Endothelial cell of umbilical vein (primary cell): ENCODE results near the gene TRIM2.

Experiments used
- CTCF ChIP-seq, 2 donors: IDR thresholded peaks; 1 replicate in 1 of 2; 2 replicates in 1 of 2; pipeline ENCODE4 v1.5.1; 2011; ENCODE audit warnings: low read length in 2 of 2, mild to moderate bottlenecking in 2 of 2, moderate library complexity in 2 of 2, control low read depth in 1 of 2, inconsistent platforms in 1 of 2, low read depth in 1 of 2; ENCODE audit not compliant: insufficient read depth in 1 of 2; ENCODE audit errors: extremely low read depth in 1 of 2
- EZH2 ChIP-seq: IDR thresholded peaks from 2 replicates; pipeline ENCODE4 v1.6.1; 2012; ENCODE audit warnings: borderline replicate concordance, low read depth, mild to moderate bottlenecking, moderate library complexity, low read length, inconsistent platforms; ENCODE audit not compliant: severe bottlenecking
- JUN ChIP-seq: IDR thresholded peaks from 2 replicates; pipeline ENCODE4 v1.6.1; 2011; ENCODE audit warnings: borderline replicate concordance, low read depth; ENCODE audit not compliant: insufficient read length, insufficient read depth
- MAX ChIP-seq: IDR thresholded peaks from 2 replicates; pipeline ENCODE4 v1.6.1; 2011; ENCODE audit not compliant: insufficient read depth, insufficient read length
- POLR2A ChIP-seq: IDR thresholded peaks from 2 replicates; pipeline ENCODE4 v1.6.1; 2012; ENCODE audit warnings: low read depth, mild to moderate bottlenecking, control low read depth, low read length
- POLR2AphosphoS5 ChIP-seq: IDR thresholded peaks from 2 replicates; pipeline ENCODE4 v1.6.1; 2012; ENCODE audit warnings: low read depth, mild to moderate bottlenecking, control low read depth, low read length, moderate library complexity; ENCODE audit not compliant: insufficient read depth

GRCh38 chr4:153159016-153159415 lies 45.2 kb upstream of the TRIM2 start:
- TF ChIP-seq CTCF (IDR thresholded peaks at IDR 0.05; ENCODE audit: extremely low read depth in 1 of 2, insufficient read depth in 1 of 2, low read depth in 1 of 2, low read length in 2 of 2) (no peak), POLR2A (no peak), EZH2 (no peak), POLR2AphosphoS5 (no peak), MAX (no peak), JUN (no peak)
